Effector memory CD8-positive, alpha-beta T cell (primary cell): ENCODE results near the gene TACC2.
"Not testable (repeated sequence)": the region's sequence is repeated elsewhere in the genome, so short reads cannot be mapped to it uniquely, and the experiment has no call there.

Source experiments
- ATAC-seq: fragments of 150-1000 bp; cut with Tn5 transposase; replicated peaks from 2 replicates; pipeline ENCODE4 v1.10.0; 2021; ENCODE audit warnings: mild to moderate bottlenecking, moderate library complexity
- DNase-seq, 3 experiments: peaks; one replicate each; pipeline ENCODE4 v3.0.0; 2021
- H3K27ac Mint-ChIP-seq, 2 donors: one replicate each; pipeline ENCODE4 v1.8.0; 2022; ENCODE audit warnings: mild to moderate bottlenecking in 2 of 2, mixed read lengths in 2 of 2, moderate library complexity in 2 of 2
- H3K27me3 Mint-ChIP-seq, 2 donors: one replicate each; pipeline ENCODE4 v1.8.0; 2022; ENCODE audit warnings: mixed read lengths in 2 of 2
- H3K36me3 Mint-ChIP-seq: one replicate; pipeline ENCODE4 v1.8.0; 2022; ENCODE audit warnings: mild to moderate bottlenecking, moderate library complexity, mixed read lengths; ENCODE audit not compliant: insufficient read depth
- H3K4me1 Mint-ChIP-seq, 2 donors: one replicate each; pipeline ENCODE4 v1.8.0; 2022; ENCODE audit warnings: low read depth in 2 of 2, mixed read lengths in 2 of 2
- H3K4me3 Mint-ChIP-seq, 2 donors: one replicate each; pipeline ENCODE4 v1.8.0; 2022; ENCODE audit warnings: mild to moderate bottlenecking in 2 of 2, mixed read lengths in 2 of 2, moderate library complexity in 2 of 2
- H3K9me3 Mint-ChIP-seq, 2 donors: one replicate each; pipeline ENCODE4 v1.8.0; 2022; ENCODE audit warnings: mixed read lengths in 2 of 2

The TACC2 gene

DNA sequence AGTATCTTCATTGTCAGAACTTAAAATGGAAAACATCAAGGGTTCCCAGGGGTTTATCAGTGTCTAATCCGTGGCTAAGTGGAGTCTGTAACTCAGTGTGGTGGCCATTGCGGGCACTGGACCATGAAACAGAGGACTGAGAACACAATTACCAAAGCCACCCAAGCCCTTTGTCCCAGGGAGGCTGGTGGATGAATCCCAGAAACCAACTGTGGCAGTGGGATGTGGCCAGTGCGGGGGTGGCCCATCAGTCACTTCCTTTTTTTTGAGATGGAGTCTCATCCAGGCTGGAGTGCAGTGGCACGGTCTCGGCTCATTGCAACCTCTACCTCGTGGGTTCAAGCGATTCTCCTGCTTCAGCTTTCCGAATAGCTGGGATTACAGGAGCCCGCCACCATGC is 61.8 kb downstream of the TACC2 start:
- H3K27ac Mint-ChIP-seq, result no peak overlapping the region
- H3K4me1 Mint-ChIP-seq, result peaks cover 0 to 1% of the 10 kb centered on the region in 2 donors
- no peak for DNase-seq
- no peak for ATAC-seq
- peaks cover 5 to 36% of the 10 kb centered on the region in 2 donors for H3K27me3 Mint-ChIP-seq
- no peak overlapping the region for H3K4me3 Mint-ChIP-seq
- no peaks in the 10 kb centered on the region for H3K9me3 Mint-ChIP-seq
- H3K36me3 Mint-ChIP-seq, result no peaks in the 10 kb centered on the region

DNA sequence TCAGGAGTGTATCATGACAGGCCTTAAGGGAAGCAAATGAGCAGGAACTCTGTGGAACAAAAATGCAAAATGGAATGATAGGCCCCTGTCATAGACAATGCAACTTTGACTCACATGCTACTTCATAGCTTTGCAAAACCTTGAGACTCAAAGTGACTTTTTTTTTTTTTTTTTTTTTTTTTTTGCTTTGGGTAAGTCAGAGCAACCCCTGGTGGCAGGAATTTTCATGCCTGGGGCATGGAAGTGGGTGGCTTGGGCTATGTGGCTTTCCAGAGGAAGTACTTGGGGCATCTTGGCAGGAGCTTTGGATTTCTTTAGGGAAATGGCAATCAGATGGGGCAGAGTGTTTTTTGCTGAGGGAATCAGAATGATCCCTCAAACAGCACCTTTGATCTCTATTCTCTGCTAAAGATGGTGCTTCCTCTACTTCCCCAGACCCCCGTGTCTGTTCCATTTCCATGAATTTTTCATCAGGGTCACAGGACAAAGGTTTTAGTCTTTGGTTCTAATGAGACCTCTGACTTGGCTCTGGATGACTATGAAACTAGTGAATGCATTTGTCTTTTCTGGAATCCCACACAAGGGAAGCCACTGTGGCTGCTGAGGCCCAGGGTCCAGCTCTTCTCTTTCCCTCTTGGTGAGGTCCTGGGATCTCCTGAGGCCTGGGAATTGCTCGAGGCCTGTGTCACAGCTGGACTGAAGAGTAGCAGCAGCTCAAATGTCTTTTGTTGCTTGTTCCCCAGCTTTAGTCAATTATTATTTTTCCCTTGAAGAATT is 62.8 kb downstream of the TACC2 start:
- DNase-seq (no peak), ATAC-seq (no peak)
- H3K27me3 Mint-ChIP-seq, result peaks cover 5 to 43% of the 10 kb centered on the region in 2 donors
- no peak overlapping the region for H3K27ac Mint-ChIP-seq
- no peak overlapping the region for H3K4me3 Mint-ChIP-seq
- no peaks in the 10 kb centered on the region for H3K36me3 Mint-ChIP-seq
- no peaks in the 10 kb centered on the region for H3K9me3 Mint-ChIP-seq
- peaks cover 0 to 1% of the 10 kb centered on the region in 2 donors for H3K4me1 Mint-ChIP-seq

DNA sequence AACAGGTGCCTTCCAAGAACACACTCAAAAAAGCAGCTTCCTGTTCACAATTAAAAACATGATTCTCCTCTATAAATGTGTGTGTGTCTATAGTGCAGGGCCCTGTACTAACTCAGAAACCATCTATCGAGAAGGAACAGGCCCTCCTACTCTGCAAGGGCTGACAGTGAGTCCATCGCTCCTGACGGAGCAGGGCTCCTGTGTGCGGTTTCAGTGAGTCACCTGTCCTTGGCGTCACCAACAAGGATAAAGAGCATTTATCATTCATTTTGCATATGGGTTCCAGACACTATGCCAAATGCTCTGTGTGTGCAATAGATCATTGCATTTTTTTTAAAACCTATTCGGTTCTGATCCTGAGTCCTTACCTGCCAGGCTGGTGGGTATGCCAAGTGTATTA is 63.7 kb downstream of the TACC2 start:
- no peak for DNase-seq
- no peak overlapping the region for H3K27ac Mint-ChIP-seq
- no peaks in the 10 kb centered on the region for H3K9me3 Mint-ChIP-seq
- peaks cover 0 to 1% of the 10 kb centered on the region in 2 donors for H3K4me1 Mint-ChIP-seq
- H3K4me3 Mint-ChIP-seq, result no peak overlapping the region
- no peaks in the 10 kb centered on the region for H3K36me3 Mint-ChIP-seq
- ATAC-seq, result no peak
- H3K27me3 Mint-ChIP-seq, result peaks cover 5 to 41% of the 10 kb centered on the region in 2 donors

DNA sequence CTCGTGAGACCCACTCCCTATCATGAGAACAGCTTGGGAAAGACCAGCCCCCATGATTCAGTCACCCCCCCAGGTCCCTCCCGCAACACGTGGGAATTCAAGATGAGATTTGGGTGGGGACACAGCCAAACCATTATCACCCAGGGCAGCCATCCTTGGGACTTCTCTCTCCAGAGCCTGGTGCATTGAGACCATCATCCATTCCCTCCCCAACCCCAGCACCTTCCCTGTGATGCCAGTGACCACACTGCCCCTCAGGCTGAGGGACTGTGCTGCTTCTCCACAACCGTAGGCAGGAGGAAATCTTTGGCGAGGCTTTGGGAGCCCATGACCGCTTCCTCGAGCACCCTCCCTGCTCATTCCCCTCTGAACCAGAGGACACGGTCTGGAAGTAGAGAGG is 64.4 kb downstream of the TACC2 start:
- ATAC-seq (no peak), DNase-seq (no peak)
- Mint-ChIP-seq H3K27me3 (peaks cover 5 to 43% of the 10 kb centered on the region in 2 donors), H3K36me3 (no peaks in the 10 kb centered on the region), H3K4me1 (peaks cover 0 to 1% of the 10 kb centered on the region in 2 donors), H3K4me3 (no peak overlapping the region), H3K27ac (no peak overlapping the region), H3K9me3 (no peaks in the 10 kb centered on the region)

DNA sequence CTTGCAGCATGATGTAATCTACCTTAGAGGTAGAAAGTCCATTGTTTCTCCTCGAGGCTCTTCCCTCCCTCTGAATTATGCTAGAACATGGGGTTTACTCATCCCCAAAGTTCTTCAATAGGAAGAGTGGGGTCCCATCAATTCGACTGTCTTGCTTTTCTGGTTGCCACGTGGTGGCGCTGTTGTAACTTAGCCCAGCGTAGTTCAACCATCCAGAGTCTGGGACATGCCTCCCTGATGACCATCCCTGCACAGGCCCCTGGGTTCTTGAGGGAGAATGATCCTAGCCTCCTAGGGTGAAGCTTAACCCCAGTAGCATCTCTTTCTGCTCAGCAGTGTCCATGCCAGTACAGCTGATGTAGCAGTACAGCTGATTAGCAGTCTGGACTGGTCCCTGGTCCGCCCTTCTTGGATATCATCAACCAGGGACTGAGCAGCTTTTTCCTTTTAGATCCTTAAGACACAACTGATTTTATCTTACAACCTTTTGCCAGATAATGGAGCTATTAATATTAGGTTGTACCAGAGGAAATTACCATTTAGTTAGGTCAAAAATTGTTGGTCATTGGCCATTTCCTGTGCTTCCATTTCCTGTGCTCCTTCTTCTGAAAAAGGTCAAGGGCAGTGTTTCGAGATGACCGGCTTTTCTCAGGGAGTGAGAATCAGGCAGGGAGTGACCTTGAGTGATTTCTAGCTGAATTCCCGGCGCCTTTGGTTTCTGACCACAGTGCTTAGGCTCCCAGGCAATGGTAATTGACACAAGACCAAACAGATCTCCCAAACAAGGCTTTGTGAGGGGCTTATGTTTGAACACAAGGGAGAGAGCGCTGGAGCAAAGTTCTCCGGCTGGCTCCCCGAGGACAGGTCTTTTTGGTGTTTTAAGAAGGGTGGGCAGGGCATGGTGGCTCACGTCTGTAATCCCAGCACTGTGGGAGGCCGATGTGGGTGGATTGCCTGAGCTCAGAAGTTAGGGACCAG is 65.4 kb downstream of the TACC2 start:
- peaks cover 7 to 41% of the 10 kb centered on the region in 2 donors for H3K27me3 Mint-ChIP-seq
- no peaks in the 10 kb centered on the region for H3K9me3 Mint-ChIP-seq
- H3K4me1 Mint-ChIP-seq, result peaks cover 0 to 1% of the 10 kb centered on the region in 2 donors
- no peaks in the 10 kb centered on the region for H3K36me3 Mint-ChIP-seq
- H3K27ac Mint-ChIP-seq, result no peak overlapping the region
- H3K4me3 Mint-ChIP-seq, result no peak overlapping the region
- DNase-seq, result no peak
- no peak for ATAC-seq

DNA sequence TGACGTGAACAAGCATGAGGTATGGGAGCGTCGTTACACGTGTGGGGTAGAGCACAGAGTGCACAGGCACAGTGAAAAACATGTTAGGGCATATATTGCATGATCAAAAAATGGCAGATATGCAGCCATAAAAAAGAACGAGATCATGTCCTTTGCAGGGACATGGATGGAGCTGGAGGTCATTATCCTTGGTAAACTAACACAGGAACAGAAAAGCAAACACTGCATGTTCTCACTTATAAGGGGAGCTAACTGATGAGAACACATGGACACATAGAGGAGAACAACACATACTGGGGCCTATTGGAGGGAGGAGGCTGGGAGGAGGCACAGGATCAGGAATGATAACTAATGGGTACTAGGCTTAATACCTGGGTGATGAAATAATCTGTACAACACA is 66.3 kb downstream of the TACC2 start:
- H3K4me1 Mint-ChIP-seq, result peaks cover 0 to 1% of the 10 kb centered on the region in 2 donors
- DNase-seq, result no peak

DNA sequence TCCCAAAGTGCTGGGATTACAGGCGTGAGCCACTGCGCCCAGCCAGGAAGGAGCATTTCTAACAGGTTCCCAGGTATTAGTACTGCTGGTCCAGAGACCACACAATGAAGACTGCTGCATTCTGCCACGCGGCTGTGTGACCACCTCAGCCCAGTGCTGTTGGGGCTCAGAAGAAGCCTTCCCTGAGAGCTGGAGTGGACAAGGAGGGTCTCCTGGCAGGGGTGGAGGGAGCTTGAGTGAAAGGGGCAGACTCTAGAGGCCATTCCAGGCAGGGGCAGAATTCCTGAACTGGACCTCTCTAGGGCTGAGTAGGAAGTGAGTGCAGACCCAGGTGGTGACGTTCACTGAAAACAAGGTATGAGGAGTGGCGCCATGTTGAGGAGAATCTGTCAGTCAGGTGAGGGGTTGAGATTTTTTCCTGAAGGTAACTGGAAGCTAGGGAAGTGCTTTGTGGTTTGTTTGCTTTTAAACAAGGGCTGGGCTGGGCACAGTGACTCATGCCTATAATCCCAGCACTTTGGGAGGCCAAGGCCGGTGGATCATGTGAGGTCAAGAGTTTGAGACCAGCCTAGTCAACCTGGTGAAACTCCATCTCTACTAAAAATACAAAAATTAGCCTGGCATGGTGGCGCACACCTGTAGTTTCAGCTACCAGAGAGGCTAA is 67.6 kb downstream of the TACC2 start:
- Mint-ChIP-seq H3K36me3 (no peaks in the 10 kb centered on the region), H3K4me3 (no peak overlapping the region), H3K27me3 (peaks cover 13 to 50% of the 10 kb centered on the region in 2 donors), H3K27ac (no peak overlapping the region), H3K4me1 (peaks cover 0 to 1% of the 10 kb centered on the region in 2 donors), H3K9me3 (no peaks in the 10 kb centered on the region)
- no peak for DNase-seq
- ATAC-seq, result no peak

More for the DNA sequence above, 66.3 kb downstream of the TACC2 start:
- no peaks in the 10 kb centered on the region for H3K36me3 Mint-ChIP-seq
- H3K4me3 Mint-ChIP-seq, result no peak overlapping the region
- peaks cover 13 to 50% of the 10 kb centered on the region in 2 donors for H3K27me3 Mint-ChIP-seq
- ATAC-seq, result no peak
- no peaks in the 10 kb centered on the region for H3K9me3 Mint-ChIP-seq
- no peak overlapping the region for H3K27ac Mint-ChIP-seq

DNA sequence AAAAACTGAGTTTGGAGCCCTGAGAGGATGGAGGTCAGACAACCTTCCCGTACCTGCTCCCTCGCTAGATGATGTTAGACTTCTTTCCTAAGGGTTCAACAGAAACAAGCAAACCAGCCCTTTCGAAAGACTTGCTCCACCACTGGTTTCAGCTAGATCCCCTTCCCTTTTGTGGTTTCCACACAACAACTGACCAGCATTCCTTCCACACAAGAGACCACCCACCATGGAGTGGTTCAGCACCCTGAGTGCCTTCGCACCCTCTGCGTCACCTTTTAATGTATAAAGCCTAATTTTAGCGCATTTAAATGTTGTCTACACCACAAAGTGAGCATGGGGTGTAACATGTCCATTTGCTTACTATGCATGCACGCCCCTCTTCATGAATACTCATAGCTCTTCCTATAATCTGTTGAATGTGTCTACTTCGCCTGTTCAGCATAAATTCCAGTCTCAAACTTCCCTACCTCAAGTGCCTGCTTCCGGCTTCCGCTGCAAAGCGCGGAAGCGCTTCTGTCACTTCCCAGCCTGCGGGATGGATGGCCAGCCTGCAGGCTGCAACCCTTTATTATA is 69.0 kb downstream of the TACC2 start:
- no peaks in the 10 kb centered on the region for H3K9me3 Mint-ChIP-seq
- no peak overlapping the region for H3K4me3 Mint-ChIP-seq
- DNase-seq (no peak), ATAC-seq (no peak)
- H3K27me3 Mint-ChIP-seq, result peaks cover 11 to 44% of the 10 kb centered on the region in 2 donors
- peaks cover 0 to 1% of the 10 kb centered on the region in 2 donors for H3K4me1 Mint-ChIP-seq
- H3K36me3 Mint-ChIP-seq, result no peaks in the 10 kb centered on the region
- no peak overlapping the region for H3K27ac Mint-ChIP-seq

DNA sequence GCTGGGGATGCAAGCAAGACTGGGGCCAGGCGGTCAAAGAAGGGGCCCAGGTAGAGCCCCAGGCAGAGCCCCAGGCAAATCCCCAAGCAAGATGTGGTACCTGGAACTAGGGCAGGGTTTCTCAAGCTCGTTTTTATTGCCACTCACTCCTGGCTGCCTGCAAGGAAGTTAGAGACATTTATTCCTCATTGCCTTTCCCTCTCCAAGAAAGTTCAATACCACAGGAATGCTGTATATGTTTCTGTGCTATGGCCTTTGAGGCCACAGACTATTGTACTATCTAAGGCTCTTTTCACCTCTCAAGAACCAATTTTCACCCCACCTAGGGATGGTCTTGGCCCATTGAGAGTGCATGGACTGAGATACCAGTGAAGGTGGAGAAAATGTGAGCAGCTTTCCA is 71.3 kb downstream of the TACC2 start:
- Mint-ChIP-seq H3K4me3 (no peak overlapping the region), H3K4me1 (peaks cover 0 to 2% of the 10 kb centered on the region in 2 donors)

DNA sequence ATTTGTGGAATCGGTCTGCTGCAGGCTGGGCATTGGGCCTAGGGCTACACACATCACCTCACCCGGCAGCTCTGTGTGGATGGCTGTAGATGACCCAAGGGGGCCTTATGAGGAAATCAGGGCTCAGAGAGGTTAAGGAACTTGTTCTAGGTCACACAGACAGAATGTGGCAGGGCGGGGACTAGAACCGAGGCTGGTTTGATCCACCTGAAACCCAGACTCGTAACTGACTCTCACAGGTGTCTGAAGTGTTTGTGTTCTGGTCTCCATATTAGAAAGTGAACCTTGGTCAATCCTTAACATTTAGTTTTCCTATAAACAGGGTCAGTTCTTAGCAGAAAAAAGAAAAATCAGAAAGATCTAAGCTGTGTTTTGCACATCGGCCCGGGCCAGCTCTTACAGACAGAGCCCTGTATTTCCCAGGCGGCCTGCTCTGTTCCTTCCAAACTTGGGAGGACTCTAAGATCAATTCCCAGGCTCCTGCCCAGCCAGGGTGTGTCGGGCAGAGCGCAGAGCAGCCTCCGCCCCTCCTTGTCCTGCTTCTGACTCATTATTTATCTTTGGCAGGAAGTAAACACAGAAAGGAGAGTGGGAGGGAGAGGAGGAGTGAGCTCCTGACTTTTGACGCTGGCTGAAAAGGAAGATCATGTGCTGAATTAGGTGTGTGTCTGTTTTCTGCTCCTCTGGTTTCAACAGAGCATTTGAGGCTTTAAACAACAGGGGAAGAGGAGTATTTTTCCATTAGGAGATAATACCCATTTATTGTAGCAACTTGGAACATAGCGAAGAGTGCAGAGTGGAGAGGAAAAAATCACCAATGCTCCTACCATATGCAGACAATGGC is 74.1 kb downstream of the TACC2 start:
- Mint-ChIP-seq H3K9me3 (no peaks in the 10 kb centered on the region), H3K4me3 (no peak overlapping the region), H3K36me3 (no peaks in the 10 kb centered on the region), H3K4me1 (peaks cover 0 to 2% of the 10 kb centered on the region in 2 donors), H3K27me3 (peaks cover 18% of the 10 kb centered on the region in 2 donors), H3K27ac (no peak overlapping the region)
- DNase-seq (no peak), ATAC-seq (no peak)

More for the DNA sequence above, 71.3 kb downstream of the TACC2 start:
- peaks cover 9 to 31% of the 10 kb centered on the region in 2 donors for H3K27me3 Mint-ChIP-seq
- no peak overlapping the region for H3K27ac Mint-ChIP-seq
- H3K36me3 Mint-ChIP-seq, result no peaks in the 10 kb centered on the region
- no peaks in the 10 kb centered on the region for H3K9me3 Mint-ChIP-seq
- no peak for DNase-seq
- no peak for ATAC-seq

DNA sequence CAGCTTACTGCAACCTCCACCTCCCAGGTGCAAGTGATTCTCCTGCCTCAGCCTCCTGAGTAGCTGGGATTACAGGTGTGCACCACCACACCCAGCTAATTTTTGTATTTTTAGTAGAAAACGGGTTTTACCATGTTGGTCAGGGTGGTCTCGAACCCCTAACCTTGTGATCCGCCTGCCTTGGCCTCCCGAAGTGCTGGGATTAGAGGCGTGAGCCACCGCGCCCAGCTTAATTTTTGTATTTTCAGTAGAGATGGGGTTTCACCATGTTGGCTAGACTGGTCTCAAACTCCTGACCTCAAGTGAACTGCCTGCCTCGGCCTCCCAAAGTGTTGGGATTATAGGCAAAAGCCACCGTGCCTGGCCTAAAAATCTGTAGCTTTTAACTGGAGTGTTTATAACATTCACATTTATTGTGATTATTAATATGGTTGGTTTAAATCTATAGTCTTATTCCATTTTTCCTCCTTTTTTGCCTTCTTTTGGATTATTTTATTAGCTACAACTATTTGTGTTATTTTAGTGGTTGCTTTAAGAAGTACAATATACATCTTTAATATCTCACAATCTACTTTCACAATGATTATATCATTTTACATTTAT is 77.5 kb downstream of the TACC2 start:
- ATAC-seq, H3K36me3 Mint-ChIP-seq, H3K9me3 Mint-ChIP-seq, H3K27ac Mint-ChIP-seq, DNase-seq, H3K4me1 Mint-ChIP-seq, H3K4me3 Mint-ChIP-seq: not testable (repeated sequence)
- H3K27me3 Mint-ChIP-seq, result peaks cover 13 to 21% of the 10 kb centered on the region in 2 donors

DNA sequence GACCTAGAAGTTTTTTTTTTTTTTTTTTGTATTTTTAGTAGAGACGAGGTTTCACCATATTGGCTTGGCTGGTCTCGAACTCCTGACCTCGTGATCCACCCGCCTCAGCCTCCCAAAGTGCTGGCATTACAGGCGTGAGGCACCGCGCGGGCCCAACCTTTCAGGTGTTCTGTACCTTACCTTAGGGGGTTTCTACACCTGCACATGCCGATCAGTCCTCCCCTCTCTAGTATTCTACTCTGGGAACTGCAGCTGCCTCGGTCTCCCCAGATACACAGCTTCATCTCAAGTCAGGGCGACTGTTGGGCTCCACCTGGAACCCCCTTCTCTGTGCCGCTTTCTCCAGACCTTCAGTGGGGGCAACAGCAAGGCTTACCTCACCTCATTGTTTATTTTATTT is 79.9 kb downstream of the TACC2 start:
- H3K9me3 Mint-ChIP-seq, result no peaks in the 10 kb centered on the region
- ATAC-seq, result no peak
- peaks cover 3% of the 10 kb centered on the region for H3K36me3 Mint-ChIP-seq
- H3K4me3 Mint-ChIP-seq, result no peak overlapping the region
- H3K27me3 Mint-ChIP-seq, result peaks cover 21 to 23% of the 10 kb centered on the region in 2 donors
- no peak for DNase-seq
- H3K27ac Mint-ChIP-seq, result no peak overlapping the region
- H3K4me1 Mint-ChIP-seq, result no peaks in the 10 kb centered on the region
